ENCODE results near the gene PIK3R4.

PIK3R4 gene

GRCh38 chr3:130712718-130713423, 33.8 kb downstream of the PIK3R4 start:
- Histone ChIP-seq H2BK12ac (ENCODE audit: low read length in 2 of 2) (no peak overlapping the region), H2BK5ac (ENCODE audit: low read depth, low read length, poor library complexity, severe bottlenecking) (no peak overlapping the region), H2AFZ (ENCODE audit: low read depth, low read length) (no peak overlapping the region), H3K27ac (ENCODE audit: low read length, poor library complexity, severe bottlenecking) (no peak overlapping the region), H4K8ac (ENCODE audit: low read length) (no peak overlapping the region), H2BK15ac (ENCODE audit: low read depth, poor library complexity, severe bottlenecking) (no peak overlapping the region), H3K4ac (ENCODE audit: low read depth in 1 of 2, low read length in 2 of 2) (no peak overlapping the region), H2BK120ac (ENCODE audit: low read depth, low read length) (no peak overlapping the region), H3K9me3 (ENCODE audit: control insufficient read depth, low read length) (no peaks in the 10 kb centered on the region), H3K23ac (ENCODE audit: low read length in 2 of 2) (no peak overlapping the region), H3K36me3 (ENCODE audit: control insufficient read depth in 1 of 2, insufficient read depth in 2 of 2, low read depth in 1 of 2, low read length in 2 of 2) (peaks cover 6 to 32% of the 10 kb centered on the region in 2 experiments), H3K4me1 (ENCODE audit: control insufficient read depth, insufficient read depth, low read depth, low read length) (no peaks in the 10 kb centered on the region), H3K14ac (ENCODE audit: low read length in 2 of 2) (no peak overlapping the region), H2AK5ac (ENCODE audit: low read length, severe bottlenecking) (no peak overlapping the region), H3K27me3 (ENCODE audit: control insufficient read depth in 1 of 2, insufficient read depth in 1 of 2, low read length in 2 of 2) (no peaks in the 10 kb centered on the region), H3K9ac (ENCODE audit: low read length) (no peak overlapping the region), H3K4me2 (ENCODE audit: low read length, poor library complexity, severe bottlenecking) (no peak overlapping the region), H3K4me3 (ENCODE audit: insufficient read depth in 1 of 2, low read depth in 1 of 2, low read length in 2 of 2) (no peak overlapping the region), H3K18ac (ENCODE audit: low read depth in 1 of 2, low read length in 2 of 2) (no peak overlapping the region), H3K79me1 (replicated peaks; ENCODE audit: low read length, poor library complexity, severe bottlenecking) (peaks cover 3% of the 10 kb centered on the region), H4K91ac (ENCODE audit: low read length) (no peak overlapping the region)
- no peak for DNase-seq
- WGBS, result 94% methylated on average over 3 of the region's 3 CpGs

GRCh38 chr3:130711565-130712324, 34.9 kb downstream of the PIK3R4 start:
- H2BK15ac ChIP-seq (ENCODE audit: low read depth, poor library complexity, severe bottlenecking), result no peak overlapping the region
- no peak overlapping the region for H3K18ac ChIP-seq (ENCODE audit: low read depth in 1 of 2, low read length in 2 of 2)
- no peak overlapping the region for H3K14ac ChIP-seq (ENCODE audit: low read length in 2 of 2)
- no peak overlapping the region for H2AFZ ChIP-seq (ENCODE audit: low read depth, low read length)
- 96% methylated on average over 3 of the region's 4 CpGs for WGBS
- no peak overlapping the region for H3K23ac ChIP-seq (ENCODE audit: low read length in 2 of 2)
- no peak overlapping the region for H2AK5ac ChIP-seq (ENCODE audit: low read length, severe bottlenecking)
- no peak overlapping the region for H2BK12ac ChIP-seq (ENCODE audit: low read length in 2 of 2)
- peaks cover 3% of the 10 kb centered on the region for H3K79me1 ChIP-seq (replicated peaks; ENCODE audit: low read length, poor library complexity, severe bottlenecking)
- H3K9me3 ChIP-seq (ENCODE audit: control insufficient read depth, low read length), result no peaks in the 10 kb centered on the region
- no peak for DNase-seq
- H3K4me1 ChIP-seq (ENCODE audit: control insufficient read depth, insufficient read depth, low read depth, low read length), result no peaks in the 10 kb centered on the region
- H3K27ac ChIP-seq (ENCODE audit: low read length, poor library complexity, severe bottlenecking), result no peak overlapping the region
- H2BK120ac ChIP-seq (ENCODE audit: low read depth, low read length), result no peak overlapping the region
- H3K27me3 ChIP-seq (ENCODE audit: control insufficient read depth in 1 of 2, insufficient read depth in 1 of 2, low read length in 2 of 2), result no peaks in the 10 kb centered on the region
- no peak overlapping the region for H3K4me2 ChIP-seq (ENCODE audit: low read length, poor library complexity, severe bottlenecking)
- H3K36me3 ChIP-seq (ENCODE audit: control insufficient read depth in 1 of 2, insufficient read depth in 2 of 2, low read depth in 1 of 2, low read length in 2 of 2), result peaks cover 6 to 35% of the 10 kb centered on the region in 2 experiments
- no peak overlapping the region for H4K8ac ChIP-seq (ENCODE audit: low read length)
- H3K4me3 ChIP-seq (ENCODE audit: insufficient read depth in 1 of 2, low read depth in 1 of 2, low read length in 2 of 2), result no peak overlapping the region
- H3K9ac ChIP-seq (ENCODE audit: low read length), result no peak overlapping the region
- H2BK5ac ChIP-seq (ENCODE audit: low read depth, low read length, poor library complexity, severe bottlenecking), result no peak overlapping the region
- no peak overlapping the region for H4K91ac ChIP-seq (ENCODE audit: low read length)
- H3K4ac ChIP-seq (ENCODE audit: low read depth in 1 of 2, low read length in 2 of 2), result no peak overlapping the region

DNA sequence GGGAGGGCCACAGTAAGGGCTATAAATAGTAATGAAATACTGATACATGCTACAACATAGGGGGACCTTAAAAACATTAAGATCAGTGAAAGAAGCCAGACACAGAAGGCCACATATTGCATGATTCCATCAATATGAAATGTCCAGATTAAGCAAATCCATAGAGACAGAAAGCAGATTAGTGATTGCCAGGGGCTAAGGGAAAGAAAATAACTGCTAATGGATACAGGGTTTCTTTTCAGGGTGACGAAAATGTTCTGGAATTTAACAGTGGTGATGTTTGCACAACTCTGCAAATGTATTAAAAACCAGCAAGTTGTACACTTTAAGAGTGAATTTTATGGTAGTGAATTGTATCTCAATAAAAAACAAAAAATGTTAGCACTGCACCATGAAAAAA, 37.0 kb downstream of the PIK3R4 start:
- peak overlapping the region; percentile 46 for H3K9ac ChIP-seq (ENCODE audit: low read length)
- no peaks in the 10 kb centered on the region for H3K27me3 ChIP-seq (ENCODE audit: control insufficient read depth in 1 of 2, insufficient read depth in 1 of 2, low read length in 2 of 2)

GRCh38 chr3:130707902-130708601, 38.6 kb downstream of the PIK3R4 start:
- Histone ChIP-seq H3K9ac (ENCODE audit: low read length) (no peak overlapping the region), H3K23ac (ENCODE audit: low read length in 2 of 2) (no peak overlapping the region), H4K8ac (ENCODE audit: low read length) (no peak overlapping the region), H3K27ac (ENCODE audit: low read length, poor library complexity, severe bottlenecking) (no peak overlapping the region), H3K4me1 (ENCODE audit: control insufficient read depth, insufficient read depth, low read depth, low read length) (no peaks in the 10 kb centered on the region), H3K9me3 (ENCODE audit: control insufficient read depth, low read length) (no peaks in the 10 kb centered on the region), H3K27me3 (ENCODE audit: control insufficient read depth in 1 of 2, insufficient read depth in 1 of 2, low read length in 2 of 2) (no peaks in the 10 kb centered on the region), H3K79me1 (replicated peaks; ENCODE audit: low read length, poor library complexity, severe bottlenecking) (peaks cover 3% of the 10 kb centered on the region), H2AK5ac (ENCODE audit: low read length, severe bottlenecking) (no peak overlapping the region), H3K14ac (ENCODE audit: low read length in 2 of 2) (no peak overlapping the region), H2BK15ac (ENCODE audit: low read depth, poor library complexity, severe bottlenecking) (no peak overlapping the region), H3K18ac (ENCODE audit: low read depth in 1 of 2, low read length in 2 of 2) (no peak overlapping the region), H3K4me3 (ENCODE audit: insufficient read depth in 1 of 2, low read depth in 1 of 2, low read length in 2 of 2) (no peak overlapping the region), H2AFZ (ENCODE audit: low read depth, low read length) (no peak overlapping the region), H2BK120ac (ENCODE audit: low read depth, low read length) (no peak overlapping the region), H3K4ac (ENCODE audit: low read depth in 1 of 2, low read length in 2 of 2) (no peak overlapping the region), H3K36me3 (ENCODE audit: control insufficient read depth in 1 of 2, insufficient read depth in 2 of 2, low read depth in 1 of 2, low read length in 2 of 2) (peaks cover under 1 to 38% of the 10 kb centered on the region in 2 experiments), H2BK12ac (ENCODE audit: low read length in 2 of 2) (no peak overlapping the region), H3K4me2 (ENCODE audit: low read length, poor library complexity, severe bottlenecking) (no peak overlapping the region), H2BK5ac (ENCODE audit: low read depth, low read length, poor library complexity, severe bottlenecking) (no peak overlapping the region), H4K91ac (ENCODE audit: low read length) (no peak overlapping the region)
- no peak for DNase-seq
- 99% methylated on average over 2 of the region's 3 CpGs for WGBS

More for the DNA sequence above, 37.0 kb downstream of the PIK3R4 start:
- H3K18ac ChIP-seq (ENCODE audit: low read depth in 1 of 2, low read length in 2 of 2), result no peak overlapping the region
- no peak overlapping the region for H2BK12ac ChIP-seq (ENCODE audit: low read length in 2 of 2)
- no peaks in the 10 kb centered on the region for H3K9me3 ChIP-seq (ENCODE audit: control insufficient read depth, low read length)
- no peak overlapping the region for H3K4ac ChIP-seq (ENCODE audit: low read depth in 1 of 2, low read length in 2 of 2)
- no peak overlapping the region for H2BK15ac ChIP-seq (ENCODE audit: low read depth, poor library complexity, severe bottlenecking)
- H3K23ac ChIP-seq (ENCODE audit: low read length in 2 of 2), result no peak overlapping the region
- no peak overlapping the region for H3K4me2 ChIP-seq (ENCODE audit: low read length, poor library complexity, severe bottlenecking)
- H3K4me3 ChIP-seq (ENCODE audit: insufficient read depth in 1 of 2, low read depth in 1 of 2, low read length in 2 of 2), result no peak overlapping the region
- no peak overlapping the region for H2AK5ac ChIP-seq (ENCODE audit: low read length, severe bottlenecking)
- H4K91ac ChIP-seq (ENCODE audit: low read length), result no peak overlapping the region
- no peak for DNase-seq
- no peak overlapping the region for H2AFZ ChIP-seq (ENCODE audit: low read depth, low read length)
- no peak overlapping the region for H2BK120ac ChIP-seq (ENCODE audit: low read depth, low read length)
- H3K79me1 ChIP-seq (replicated peaks; ENCODE audit: low read length, poor library complexity, severe bottlenecking), result peaks cover 3% of the 10 kb centered on the region
- H3K27ac ChIP-seq (ENCODE audit: low read length, poor library complexity, severe bottlenecking), result no peak overlapping the region
- H3K14ac ChIP-seq (ENCODE audit: low read length in 2 of 2), result no peak overlapping the region
- H4K8ac ChIP-seq (ENCODE audit: low read length), result no peak overlapping the region
- 89% methylated on average over 1 of the region's 1 CpG for WGBS
- H2BK5ac ChIP-seq (ENCODE audit: low read depth, low read length, poor library complexity, severe bottlenecking), result no peak overlapping the region
- H3K36me3 ChIP-seq (ENCODE audit: control insufficient read depth in 1 of 2, insufficient read depth in 2 of 2, low read depth in 1 of 2, low read length in 2 of 2), result peaks cover 2 to 36% of the 10 kb centered on the region in 2 experiments
- no peaks in the 10 kb centered on the region for H3K4me1 ChIP-seq (ENCODE audit: control insufficient read depth, insufficient read depth, low read depth, low read length)
